ENCODE results near the gene PROK1. TPM values are rescaled to one million over a fixed set of nuclear protein-coding genes. Genes with fewer than 3 reads are reported as not detected.

The PROK1 gene
- polyA plus RNA-seq, 1 of the 3 experiments (the other 2 are of a cell fraction): not detected

GRCh38 chr1:110502402-110503151, 51.6 kb downstream of the PROK1 start:
- Histone ChIP-seq H3K9me3 (no peaks in the 10 kb centered on the region), H3K4me3 (ENCODE audit: low read depth in 2 of 2, low read length in 1 of 2) (no peak overlapping the region), H3K79me2 (ENCODE audit: insufficient read depth) (no peaks in the 10 kb centered on the region), H4K20me1 (ENCODE audit: insufficient read depth) (no peaks in the 10 kb centered on the region), H3K9me2 (no peaks in the 10 kb centered on the region), H3K27ac (ENCODE audit: low read depth in 2 of 2, low read length in 1 of 2) (no peak overlapping the region), H3K36me3 (replicated peaks in 1 of 2; ENCODE audit: control insufficient read depth in 1 of 2, insufficient read depth in 2 of 2, low read length in 1 of 2) (no peaks in the 10 kb centered on the region), H3K4me1 (ENCODE audit: control insufficient read depth in 1 of 2, insufficient read depth in 2 of 2, low read depth in 1 of 2, low read length in 1 of 2) (peaks cover 0 to 4% of the 10 kb centered on the region in 2 experiments; a peak in 1 of 4 replicates), H3K9ac (no peak overlapping the region), H3F3A (replicated peaks; ENCODE audit: insufficient read depth) (no peaks in the 10 kb centered on the region), H3K4me2 (no peak overlapping the region), H2AFZ (ENCODE audit: low read depth) (no peak overlapping the region), H3K27me3 (ENCODE audit: insufficient read depth) (no peaks in the 10 kb centered on the region; the same call in 1 of the 2 replicates)
- TF ChIP-seq TAF1 (IDR thresholded peaks at IDR 0.05; ENCODE audit: borderline replicate concordance, low read depth, low read length) (no peak), CHD2 (IDR thresholded peaks at IDR 0.05; ENCODE audit: low read length, partially characterized antibody) (no peak), POLR2AphosphoS5 (IDR thresholded peaks at IDR 0.05; ENCODE audit: low read depth, low read length) (no peak), JUND (IDR thresholded peaks at IDR 0.05) (no peak), USF2 (IDR thresholded peaks at IDR 0.05; ENCODE audit: borderline replicate concordance, low read depth, low read length) (no peak), NRF1 (IDR thresholded peaks at IDR 0.05; ENCODE audit: low read depth, low read length) (no peak), IRF3 (IDR thresholded peaks at IDR 0.05; ENCODE audit: low read depth, low read length) (no peak), RFX5 (IDR thresholded peaks at IDR 0.05; ENCODE audit: low read length) (no peak), ELF1 (IDR thresholded peaks at IDR 0.05) (no peak), CTCF (IDR thresholded peaks at IDR 0.05) (no peak), TEAD4 (IDR thresholded peaks at IDR 0.05; ENCODE audit: borderline replicate concordance, insufficient read depth) (no peak), EZH2phosphoT487 (IDR thresholded peaks at IDR 0.05; ENCODE audit: borderline replicate concordance, low read depth) (no peak)
- CTCF ChIA-PET: interaction anchor here (0.6 to 9.3 kb wide), 5 partner anchors 19 to 278 kb away, joined by 3 to 86 read pairs (median 4); partner anchors contain the start of gene KCNA10
- 51% methylated on average over 7 of the region's 8 CpGs for WGBS (ENCODE audit: low lambda C conversion rate)
- POLR2A ChIA-PET: no interaction called here
- no peak for DNase-seq
